Pancreas (tissue), 10 donors: ENCODE measurements around the gene PHLDB2. TPM values are rescaled to one million over a fixed set of nuclear protein-coding genes. Genes with fewer than 3 reads are reported as not detected.

Experiments used
- ATAC-seq, 4 donors: fragments of 200-7000 bp; cut with Tn5 transposase; one replicate each; pipeline versions ENCODE4 v1.8.0 to v1.9.1; 2020; ENCODE audit warnings: mild to moderate bottlenecking in 4 of 4, moderate library complexity in 4 of 4
- DNase-seq, 6 donors: peaks; one replicate each; pipeline ENCODE4 v3.0.0-alpha.2; 2020
- FAIRE-seq: peaks from 2 replicates; lab custom pipeline; 2012; peaks lifted over from hg19 to GRCh38; lab: Jason Lieb, UNC
- H3K27ac ChIP-seq, 4 donors: fragments of 200-600 bp; sonication (generic); 1 replicate in 3 of 4; 2 replicates in 1 of 4; pipeline versions ENCODE4 v1.5.0 to v1.8.0; 2020
- H3K27me3 ChIP-seq, 4 donors: fragments of 200-600 bp; one replicate each; pipeline ENCODE4 v1.8.0; 2021
- H3K36me3 ChIP-seq, 3 donors: fragments of 200-600 bp; sonication (generic) in 1 of 3; one replicate each; pipeline versions ENCODE4 v1.5.0 to v1.8.0; 2020 to 2021
- H3K4me1 ChIP-seq, 3 donors: fragments of 200-600 bp; one replicate each; pipeline ENCODE4 v1.8.0; 2021
- H3K4me3 ChIP-seq, 4 donors: fragments of 200-600 bp; sonication (generic) in 2 of 4; one replicate each; pipeline versions ENCODE4 v1.5.0 to v1.8.0; 2020 to 2021
- H3K9me3 ChIP-seq, 4 donors: fragments of 200-600 bp; one replicate each; pipeline ENCODE4 v1.8.0; 2021
- WGBS, 2 donors: extraction: QIAGEN DNeasy Blood & Tissue Kit; methylation state at CpG; one replicate each; pipeline ENCODE4 v1.1.7; 2013; 5-methylcytosine and 5-hydroxymethylcytosine counted together
- intact Hi-C, 3 donors: fragments of 100-400 bp; cut with DNase I; formaldehyde crosslinking; loops; one replicate each; pipeline versions ENCODE4 v1.11.1 to v1.14.2; 2022
- polyA plus RNA-seq, 2 donors: library from polyadenylated mRNA; stranded (reverse); fragments of 200-250 nt; gene quantifications; one replicate each; pipeline ENCODE4 v1.2.3, GENCODE V29; 2013
- total RNA-seq, 6 donors: library from RNA; stranded (reverse); fragmentation: NEBNext Ultra II Directional in 4 of 6; extraction: Animal tissue kit (Norgen Biotek cat#: 25700) in 4 of 6; gene quantifications; one replicate each; pipeline versions ENCODE4 v1.2.1 to v1.2.4, GENCODE V29; 2021 to 2023
- TF ChIP-seq, protein P1 (sequence below), 4 donors: fragments of 200-600 bp; sonication (generic) in 3 of 4; IDR thresholded peaks; one replicate each; pipeline versions ENCODE4 v1.5.0 to v1.8.0; 2021; ENCODE audit warnings: antibody characterized with exemption in 4 of 4
- donor health status: healthy with polysubstance abuse.
- donor health status: DM: no; HTN: no; CAD: no; lungs with moderate emphysema.
- donor health status: DM: no; HTN: no; CAD: no.
- donor health status: control.
- donor health status: control.
- donor health status: Bipolar disorder and iron deficiency.
- donor health status: DM: yes; HTN: yes; CAD: no.
- donor health status: DM: no; HTN: no; CAD: no.
- donor health status: DM: no; HTN: no; CAD: no.
- donor health status: DM: yes; HTN: yes; CAD: no.

Gene PHLDB2
- total and polyA plus RNA-seq, 8 donors = 10.8 to 36.7 (median 15.1) TPM

- no peak for FAIRE-seq
- whole genome bisulfite sequencing, 2 donors = 19 to 23% methylated on average over 3 of the region's 3 CpGs
- no peak overlapping the region for H3K4me3 ChIP-seq
Observed at GRCh38 chr3:111981457-111981763, 122.3 kb downstream of the PHLDB2 start.

GRCh38 chr3:111984636-111985298 is 125.7 kb downstream of the PHLDB2 start:
- WGBS, 2 donors = 63 to 64% methylated on average over 2 of the region's 2 CpGs
- ATAC-seq = no peak
- intact Hi-C loops = no loop called here
- H3K4me3 ChIP-seq = no peak overlapping the region
- DNase-seq = no peak
- FAIRE-seq = no peak
- no peaks in the 10 kb centered on the region for H3K27me3 ChIP-seq
- TF ChIP-seq, protein P1, sequence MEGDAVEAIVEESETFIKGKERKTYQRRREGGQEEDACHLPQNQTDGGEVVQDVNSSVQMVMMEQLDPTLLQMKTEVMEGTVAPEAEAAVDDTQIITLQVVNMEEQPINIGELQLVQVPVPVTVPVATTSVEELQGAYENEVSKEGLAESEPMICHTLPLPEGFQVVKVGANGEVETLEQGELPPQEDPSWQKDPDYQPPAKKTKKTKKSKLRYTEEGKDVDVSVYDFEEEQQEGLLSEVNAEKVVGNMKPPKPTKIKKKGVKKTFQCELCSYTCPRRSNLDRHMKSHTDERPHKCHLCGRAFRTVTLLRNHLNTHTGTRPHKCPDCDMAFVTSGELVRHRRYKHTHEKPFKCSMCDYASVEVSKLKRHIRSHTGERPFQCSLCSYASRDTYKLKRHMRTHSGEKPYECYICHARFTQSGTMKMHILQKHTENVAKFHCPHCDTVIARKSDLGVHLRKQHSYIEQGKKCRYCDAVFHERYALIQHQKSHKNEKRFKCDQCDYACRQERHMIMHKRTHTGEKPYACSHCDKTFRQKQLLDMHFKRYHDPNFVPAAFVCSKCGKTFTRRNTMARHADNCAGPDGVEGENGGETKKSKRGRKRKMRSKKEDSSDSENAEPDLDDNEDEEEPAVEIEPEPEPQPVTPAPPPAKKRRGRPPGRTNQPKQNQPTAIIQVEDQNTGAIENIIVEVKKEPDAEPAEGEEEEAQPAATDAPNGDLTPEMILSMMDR (IDR thresholded peaks at IDR 0.05) = no peak
- H3K9me3 ChIP-seq = no peaks in the 10 kb centered on the region
- H3K36me3 ChIP-seq = no peaks in the 10 kb centered on the region
- H3K27ac ChIP-seq = no peak overlapping the region
- H3K4me1 ChIP-seq = peaks cover 0 to 30% (median 26%) of the 10 kb centered on the region in 3 donors

More at GRCh38 chr3:111981457-111981763, 122.3 kb downstream of the PHLDB2 start:
- H3K27ac ChIP-seq = no peak overlapping the region
- TF ChIP-seq, protein P1 (IDR thresholded peaks at IDR 0.05) = no peak
- intact Hi-C loops = no loop called here
- no peaks in the 10 kb centered on the region for H3K9me3 ChIP-seq
- H3K36me3 ChIP-seq = no peaks in the 10 kb centered on the region
- H3K4me1 ChIP-seq = peaks cover 0 to 33% (median 30%) of the 10 kb centered on the region in 3 donors
- ATAC-seq = no peak
- DNase-seq = no peak
- H3K27me3 ChIP-seq = no peaks in the 10 kb centered on the region

DNA sequence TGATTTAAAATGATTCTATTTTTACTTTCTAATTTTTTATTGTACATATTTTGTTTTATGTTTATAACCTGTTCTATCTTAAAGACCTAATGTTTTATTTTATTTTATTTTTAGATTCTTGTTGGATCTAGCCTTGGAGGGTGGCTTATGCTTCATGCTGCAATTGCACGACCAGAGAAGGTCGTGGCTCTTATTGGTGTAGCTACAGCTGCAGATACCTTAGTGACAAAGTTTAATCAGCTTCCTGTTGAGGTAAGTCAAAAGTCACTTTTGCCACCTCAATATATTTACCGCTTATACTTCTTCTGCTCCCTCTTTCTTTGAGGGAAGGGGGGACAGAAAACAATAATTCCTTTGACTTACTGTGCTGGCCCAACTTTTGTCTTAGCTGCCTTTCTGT is 127.7 kb downstream of the PHLDB2 start:
- WGBS, 2 donors = 80 to 84% methylated on average over 3 of the region's 3 CpGs
- DNase-seq (no peak), ATAC-seq (no peak), FAIRE-seq (no peak)
- H3K9me3 ChIP-seq = no peaks in the 10 kb centered on the region
- no peak overlapping the region for H3K4me3 ChIP-seq
- H3K27ac ChIP-seq = no peak overlapping the region
- H3K27me3 ChIP-seq = no peaks in the 10 kb centered on the region
- intact Hi-C loops = no loop called here
- H3K4me1 ChIP-seq = peaks cover 0 to 10% (median 8%) of the 10 kb centered on the region in 3 donors
- TF ChIP-seq, protein P1 (IDR thresholded peaks at IDR 0.05) = no peak
- H3K36me3 ChIP-seq = peaks cover 0 to 10% (median 7%) of the 10 kb centered on the region in 3 donors

GRCh38 chr3:111989061-111989678 is 130.1 kb downstream of the PHLDB2 start:
- Histone ChIP-seq H3K9me3 (no peaks in the 10 kb centered on the region), H3K4me1 (no peaks in the 10 kb centered on the region), H3K27me3 (no peaks in the 10 kb centered on the region), H3K27ac (no peak overlapping the region), H3K36me3 (peaks cover 0 to 11% (median 8%) of the 10 kb centered on the region in 3 donors), H3K4me3 (no peak overlapping the region)
- WGBS, 2 donors = 62 to 68% methylated on average over 3 of the region's 3 CpGs
- FAIRE-seq (peak; percentile 69), DNase-seq (no peak), ATAC-seq (peak; percentile 66 to 93 (median 90))
- intact Hi-C loops = no loop called here
- TF ChIP-seq, protein P1 (IDR thresholded peaks at IDR 0.05) = peak in 3 of 4 donors; percentile 34 to 61 (median 46)

GRCh38 chr3:111993038-111993437 is 134.0 kb downstream of the PHLDB2 start:
- no peak for FAIRE-seq
- TF ChIP-seq, protein P1 (IDR thresholded peaks at IDR 0.05) = no peak
- 63 to 91% methylated on average over 2 of the region's 2 CpGs for WGBS, 2 donors

More at GRCh38 chr3:111993038-111993437, 134.0 kb downstream of the PHLDB2 start:
- DNase-seq (no peak), ATAC-seq (no peak)
- H3K4me1 ChIP-seq = no peaks in the 10 kb centered on the region
- no peaks in the 10 kb centered on the region for H3K9me3 ChIP-seq
- H3K27ac ChIP-seq = no peak overlapping the region
- H3K27me3 ChIP-seq = no peaks in the 10 kb centered on the region
- H3K36me3 ChIP-seq = peaks cover 0 to 11% (median 8%) of the 10 kb centered on the region in 3 donors
- H3K4me3 ChIP-seq = no peak overlapping the region
- intact Hi-C loops = no loop called here
